Frontal cortex (tissue), 4 donors: ENCODE results near the gene SCCPDH. TPM values are rescaled to one million over a fixed set of nuclear protein-coding genes. Genes with fewer than 3 reads are reported as not detected.
A peak's percentile ranks its signal among the peaks of the same experiment; 100 is the strongest.
"Not testable (repeated sequence)": the region's sequence is repeated elsewhere in the genome, so short reads cannot be mapped to it uniquely, and the experiment has no call there.

Experiments
- DNase-seq, 2 donors: peaks; one replicate each; pipeline ENCODE4 v3.0.0; 2012; ENCODE audit warnings: low spot score in 2 of 2
- FAIRE-seq: peaks from 2 replicates; lab custom pipeline; 2012; peaks lifted over from hg19 to GRCh38; lab: Jason Lieb, UNC
- total RNA-seq: library from RNA; depleted of rRNA; stranded (reverse); fragments of >200 nt; gene quantifications from one replicate; pipeline ENCODE4 v1.2.3, GENCODE V29; 2014
- donor health status: control.
- donor health status: control.
- donor health status: control.

Gene SCCPDH
- total RNA-seq, 1 donor from 2014 or later, result 79.9 TPM

DNA sequence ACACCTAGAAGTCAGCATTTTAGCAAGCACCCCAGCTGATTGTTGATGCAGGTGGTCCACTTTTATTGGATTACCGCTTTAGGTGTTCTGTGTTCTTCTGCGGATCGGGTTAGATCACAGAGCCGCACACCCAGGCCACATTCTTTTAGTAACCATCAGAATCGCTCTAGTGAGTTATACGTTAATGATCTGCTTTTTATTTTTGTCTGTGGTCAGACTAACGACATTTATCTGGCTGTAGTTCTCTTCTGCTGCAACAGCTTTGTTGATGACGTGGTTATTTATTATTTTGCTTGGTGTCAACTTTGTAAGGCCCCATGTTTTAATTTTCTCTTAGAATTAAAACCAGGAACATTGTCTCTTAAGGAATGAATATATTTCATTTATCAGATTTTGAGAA lies 18.2 kb downstream of the SCCPDH start:
- DNase-seq (no peak), FAIRE-seq (no peak)

DNA sequence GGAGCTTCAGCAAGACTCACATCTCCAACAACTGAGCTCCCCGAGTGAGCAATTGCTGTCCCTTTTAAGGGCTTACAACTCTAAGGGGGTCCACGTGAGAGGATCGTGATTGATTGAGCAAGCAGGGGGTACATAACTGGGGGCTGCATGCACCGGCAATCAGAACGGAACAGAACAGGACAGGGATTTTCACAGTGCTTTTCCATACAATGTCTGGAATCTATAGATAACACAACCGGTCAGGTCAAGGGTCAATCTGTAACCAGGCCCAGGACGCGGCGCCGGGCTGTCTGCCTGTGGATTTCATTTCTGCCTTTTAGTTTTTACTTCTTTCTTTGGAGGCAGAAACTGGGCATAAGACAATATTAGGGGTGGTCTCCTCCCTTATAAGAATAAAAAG lies 21.9 kb downstream of the SCCPDH start:
- not testable (repeated sequence) for FAIRE-seq, DNase-seq

DNA sequence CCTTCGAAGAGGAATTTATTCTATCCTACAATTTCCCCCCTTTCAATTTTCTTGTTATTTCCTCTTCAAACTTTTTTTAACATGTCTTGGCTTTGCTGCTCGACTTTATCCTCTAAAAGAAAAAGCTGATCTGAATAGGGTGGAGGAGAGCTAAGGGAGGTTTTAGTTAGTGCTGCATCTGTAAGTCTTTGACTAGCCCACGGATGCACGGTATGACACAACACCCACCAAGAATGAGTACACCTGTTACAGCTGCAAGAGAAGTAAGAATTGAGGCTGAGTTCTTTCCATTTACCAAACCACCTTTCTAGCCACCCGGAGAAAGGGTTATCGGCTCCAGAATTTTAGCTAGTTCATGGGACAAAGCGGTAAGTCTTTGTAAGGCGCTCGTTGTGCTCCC lies 23.8 kb downstream of the SCCPDH start:
- FAIRE-seq (no peak), DNase-seq (no peak)

DNA sequence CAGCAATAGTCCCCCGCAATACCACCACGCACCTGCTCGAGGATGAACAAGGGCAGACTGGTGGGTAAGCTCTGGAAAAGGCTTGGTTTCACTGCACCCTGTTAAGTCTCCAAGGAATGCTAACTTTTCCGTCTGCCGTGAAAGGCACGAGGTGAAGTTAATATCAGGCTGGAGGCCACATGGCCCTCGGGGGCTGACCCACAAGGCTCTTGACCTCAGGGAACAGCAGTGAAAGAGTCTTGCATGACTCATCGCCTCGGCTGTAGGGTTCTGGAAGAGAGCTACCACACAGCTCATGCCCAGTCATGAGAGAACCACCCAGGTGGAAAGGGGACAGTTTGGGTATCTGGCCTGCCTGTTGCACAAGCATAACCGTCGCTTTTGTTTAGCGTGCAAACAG lies 24.7 kb downstream of the SCCPDH start:
- FAIRE-seq, result no peak
- no peak for DNase-seq

DNA sequence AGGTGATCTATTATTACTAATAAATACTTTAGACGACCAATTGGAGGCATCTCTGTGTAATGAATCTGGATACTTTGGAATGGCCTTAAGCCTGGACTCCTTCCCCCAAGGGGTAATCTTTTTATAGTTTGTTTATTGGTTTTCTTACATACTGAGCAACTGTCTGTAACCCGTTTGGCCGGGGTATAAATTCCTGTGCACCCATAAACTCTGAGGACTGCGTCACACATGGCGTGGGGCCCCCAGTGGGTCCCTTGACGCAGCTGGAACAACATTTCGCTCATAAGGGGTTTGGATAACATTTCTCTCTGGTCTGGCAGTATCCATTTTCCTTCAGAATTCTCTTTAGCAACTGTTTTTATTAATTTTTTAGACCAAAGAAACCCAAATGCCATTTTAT lies 26.5 kb downstream of the SCCPDH start:
- FAIRE-seq, result no peak
- no peak for DNase-seq

DNA sequence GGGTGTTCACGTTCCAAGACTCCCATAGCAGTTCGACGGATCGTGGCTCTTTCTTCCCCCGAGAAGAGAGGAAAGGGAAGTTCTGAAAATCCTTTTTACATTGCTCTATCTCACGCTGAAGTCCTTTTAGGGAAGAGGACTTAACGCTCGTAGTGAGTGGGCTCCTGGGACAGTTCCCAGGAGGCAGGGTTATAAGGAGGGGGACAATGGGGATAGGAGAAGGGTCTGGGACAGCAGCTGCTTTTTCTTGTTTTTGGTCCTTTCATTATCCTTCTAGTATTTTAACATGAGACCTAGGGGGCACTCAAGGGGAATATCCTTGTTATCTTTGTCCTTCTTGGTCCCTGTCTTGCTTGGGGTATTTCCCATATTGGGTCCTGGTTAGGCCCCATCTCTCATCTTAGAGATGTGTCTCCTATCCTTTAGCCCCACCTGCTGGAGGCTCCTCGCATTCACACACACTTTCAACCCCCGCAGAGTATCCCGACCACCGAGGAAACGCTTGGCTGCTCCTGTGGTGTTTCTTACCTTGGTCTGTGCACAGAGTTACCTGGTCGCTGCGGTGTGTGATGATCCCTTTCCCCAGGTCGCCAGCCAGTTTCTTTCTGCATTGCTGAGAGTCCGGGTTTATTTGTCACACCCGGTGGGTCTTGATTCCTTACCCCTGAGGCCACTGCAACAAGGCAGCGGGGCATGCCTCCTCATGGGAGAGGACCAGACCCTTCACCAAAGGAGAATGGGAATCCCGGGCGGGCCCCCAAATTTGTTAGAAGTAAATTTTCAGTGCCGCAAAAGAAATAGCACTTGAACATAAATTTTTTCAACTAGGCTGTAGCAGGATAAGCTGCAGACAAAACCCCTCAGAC lies 29.7 kb downstream of the SCCPDH start:
- no peak for FAIRE-seq
- DNase-seq, result peak in 1 of 2 donors; percentile 36

DNA sequence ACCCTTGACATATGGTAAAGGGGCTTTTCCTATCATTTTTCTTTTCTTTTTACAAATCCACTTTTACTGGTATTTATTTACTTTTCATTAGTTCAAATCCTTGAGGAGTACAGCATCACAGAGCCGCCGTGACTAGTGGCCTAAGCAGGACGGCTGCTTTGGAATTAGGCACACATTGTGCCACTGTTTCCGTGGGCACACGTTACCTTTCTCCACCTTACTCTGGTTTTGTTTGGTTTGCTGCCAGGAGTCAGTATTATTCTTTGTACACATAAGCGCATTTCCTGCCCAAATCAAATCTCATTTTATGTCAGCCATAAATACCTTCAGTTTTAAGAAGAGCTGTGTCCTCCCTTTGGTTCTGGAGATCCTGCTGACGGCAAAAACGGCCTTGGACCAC lies 31.2 kb downstream of the SCCPDH start:
- FAIRE-seq (no peak), DNase-seq (no peak)

DNA sequence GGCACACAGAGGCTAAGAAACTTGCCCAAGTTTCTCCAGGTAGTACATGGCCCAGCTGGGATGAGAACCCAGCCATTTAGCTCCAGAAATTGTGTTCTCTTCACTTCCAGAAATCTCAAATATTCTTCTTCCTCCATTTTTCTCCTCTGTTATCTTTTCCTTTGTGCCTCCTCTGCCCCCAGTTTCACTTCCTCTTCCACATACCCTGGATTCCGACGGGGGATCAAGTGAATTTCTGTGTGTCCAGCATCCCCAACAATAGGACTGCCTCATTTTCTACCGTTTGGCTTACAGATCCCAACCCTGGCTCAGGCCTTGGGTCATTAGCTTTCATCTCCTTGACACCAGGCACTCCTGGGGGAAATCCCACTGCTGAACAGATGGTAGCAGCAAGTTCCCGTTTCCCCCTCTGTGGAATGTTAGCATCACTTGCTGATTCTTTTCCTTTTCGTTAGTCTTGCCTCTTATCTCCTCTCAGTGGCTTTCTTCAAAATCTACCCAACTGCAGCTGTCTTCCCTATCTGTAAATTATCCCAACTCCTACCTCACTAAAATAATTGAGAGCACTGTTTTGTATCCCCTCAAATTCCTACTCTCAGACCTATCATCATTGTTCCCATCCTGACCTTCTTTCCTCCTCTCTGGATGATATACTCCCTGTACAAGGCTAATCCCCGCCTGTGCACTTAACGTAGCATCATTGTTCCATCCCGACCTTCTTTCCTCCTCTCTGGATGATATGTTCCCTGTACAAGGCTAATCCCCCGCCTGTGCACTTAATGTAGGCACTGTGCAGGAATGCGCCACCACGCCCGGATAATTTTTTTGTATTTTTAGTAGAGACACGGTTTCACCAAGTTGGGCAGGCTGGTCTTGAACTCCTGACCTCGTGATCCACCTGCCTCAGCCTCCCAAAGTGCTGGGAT lies 36.5 kb downstream of the SCCPDH start:
- FAIRE-seq (no peak), DNase-seq (no peak)

DNA sequence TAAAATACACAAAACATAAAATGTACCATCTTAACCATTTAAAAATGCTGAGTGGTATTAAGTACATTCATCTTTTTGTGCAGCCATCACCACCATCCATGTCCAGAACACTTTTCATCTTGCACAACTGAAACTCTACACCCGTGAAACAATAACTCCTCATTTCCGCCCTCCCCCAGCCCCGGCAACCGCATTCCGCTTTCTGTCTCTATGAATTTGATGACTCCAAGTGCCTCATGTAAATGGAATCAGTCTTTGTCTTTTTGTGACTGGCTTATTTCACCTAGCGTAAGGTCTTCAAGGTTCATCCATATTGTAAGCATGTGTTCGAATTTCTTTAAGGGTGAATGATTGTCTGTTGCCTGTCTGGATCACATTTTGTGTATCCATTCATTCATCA lies 37.2 kb downstream of the SCCPDH start:
- FAIRE-seq (no peak), DNase-seq (no peak)

DNA sequence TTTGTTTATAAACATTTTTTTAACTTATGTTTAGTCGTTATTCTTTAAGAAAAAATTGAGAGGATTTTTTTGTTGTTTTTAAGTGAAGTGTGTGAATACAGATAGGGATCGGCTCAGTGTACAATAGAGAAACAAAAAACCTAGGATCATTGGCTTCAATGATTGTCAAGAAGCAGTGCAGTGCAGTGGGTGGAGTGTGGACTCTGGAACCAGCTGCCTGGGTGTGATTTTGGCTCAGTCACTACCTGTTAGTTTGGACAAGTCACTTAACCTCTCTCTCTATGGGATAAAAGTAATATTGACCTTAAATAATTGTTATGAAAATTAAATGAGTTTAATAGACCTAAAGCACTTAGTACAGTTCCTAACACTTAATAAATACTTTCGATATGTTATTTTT lies 41.3 kb downstream of the SCCPDH start:
- FAIRE-seq, result no peak
- DNase-seq, result no peak

DNA sequence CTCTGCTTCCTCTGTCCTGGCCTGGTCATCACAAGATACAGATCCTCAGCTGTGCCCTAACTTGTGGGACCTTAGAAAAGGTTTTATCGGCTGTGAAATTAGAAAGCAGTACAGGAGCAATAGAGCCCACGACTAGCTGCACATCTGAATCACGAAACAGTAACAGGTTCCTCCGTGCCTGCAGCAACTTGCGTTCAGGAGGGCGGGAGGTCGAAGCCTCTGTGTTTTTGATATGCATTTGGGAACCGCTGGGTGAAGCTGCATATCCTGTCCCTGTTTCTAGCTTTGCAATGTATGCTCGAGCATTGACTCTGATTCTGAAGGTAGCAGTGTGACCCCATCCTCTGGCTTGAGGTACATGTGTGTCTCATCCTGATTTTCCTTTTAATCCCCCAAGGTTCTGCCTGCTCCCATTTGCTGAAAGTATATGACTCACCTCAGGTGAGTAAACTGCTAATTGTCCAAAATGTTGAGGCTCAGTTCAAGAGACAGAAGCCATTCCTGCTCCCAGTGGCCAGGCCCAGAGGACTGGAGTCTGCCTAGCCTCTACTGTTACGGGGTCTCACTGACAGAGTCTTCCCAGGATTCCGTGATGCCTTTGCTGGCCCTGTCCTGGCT lies 44.3 kb downstream of the SCCPDH start:
- DNase-seq, result no peak
- no peak for FAIRE-seq

DNA sequence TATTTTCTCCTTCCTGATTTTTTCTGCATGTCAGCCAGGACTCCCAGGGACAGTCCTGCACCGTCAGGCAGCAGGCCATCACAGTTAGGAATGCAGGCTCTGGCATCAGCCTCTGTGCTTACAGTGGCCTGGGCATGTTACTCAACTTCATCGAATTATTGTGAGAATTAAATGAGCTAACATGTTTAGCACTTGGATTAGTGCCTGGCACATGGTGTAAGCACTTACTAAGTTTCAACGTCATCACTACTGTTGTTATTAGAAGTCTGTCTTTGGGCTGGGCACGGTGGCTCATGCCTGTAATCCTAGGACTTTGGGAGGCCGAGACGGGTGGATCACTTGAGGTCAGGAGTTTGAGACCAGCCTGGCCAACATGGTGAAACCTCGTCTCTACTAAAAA lies 45.1 kb downstream of the SCCPDH start:
- FAIRE-seq (no peak), DNase-seq (no peak)

DNA sequence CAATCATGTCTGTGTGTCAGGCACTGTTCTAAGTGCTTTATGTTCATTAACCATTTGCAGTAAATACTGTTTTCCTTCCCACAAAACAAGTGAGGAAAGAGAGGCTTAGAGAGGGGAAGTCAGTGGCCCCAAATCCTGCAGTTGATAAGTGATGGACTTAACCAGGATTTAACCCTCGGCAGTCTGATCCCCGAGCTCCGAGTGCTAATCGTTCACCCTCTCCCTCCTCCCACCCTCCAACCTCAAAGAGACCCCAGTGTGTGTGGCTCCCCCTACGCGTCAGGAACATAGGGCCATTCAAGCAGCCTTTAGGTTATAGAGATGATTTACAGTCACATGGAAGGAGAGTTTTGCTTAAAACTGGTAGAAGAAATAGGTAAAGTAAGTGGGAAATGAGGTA lies 47.2 kb downstream of the SCCPDH start:
- DNase-seq (no peak), FAIRE-seq (no peak)

DNA sequence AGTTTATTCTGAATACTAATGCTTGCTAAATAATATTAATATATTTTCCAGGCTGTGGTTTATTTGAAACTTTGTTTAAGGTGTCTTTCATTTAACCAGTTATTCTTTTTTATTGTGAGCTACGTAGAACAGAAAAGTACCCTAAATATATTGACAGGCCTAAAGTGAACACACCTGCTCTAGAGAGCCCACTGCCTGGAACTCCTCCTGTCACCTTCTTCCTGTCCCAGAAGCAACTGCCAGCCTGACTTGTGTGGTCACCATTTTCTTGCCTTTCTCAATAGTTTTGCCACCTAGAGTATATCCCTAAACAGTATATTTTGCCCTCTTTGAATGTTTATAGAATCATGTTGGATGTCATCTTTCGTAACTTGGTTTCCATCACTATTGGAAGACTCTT lies 48.5 kb downstream of the SCCPDH start:
- FAIRE-seq (no peak), DNase-seq (no peak)

DNA sequence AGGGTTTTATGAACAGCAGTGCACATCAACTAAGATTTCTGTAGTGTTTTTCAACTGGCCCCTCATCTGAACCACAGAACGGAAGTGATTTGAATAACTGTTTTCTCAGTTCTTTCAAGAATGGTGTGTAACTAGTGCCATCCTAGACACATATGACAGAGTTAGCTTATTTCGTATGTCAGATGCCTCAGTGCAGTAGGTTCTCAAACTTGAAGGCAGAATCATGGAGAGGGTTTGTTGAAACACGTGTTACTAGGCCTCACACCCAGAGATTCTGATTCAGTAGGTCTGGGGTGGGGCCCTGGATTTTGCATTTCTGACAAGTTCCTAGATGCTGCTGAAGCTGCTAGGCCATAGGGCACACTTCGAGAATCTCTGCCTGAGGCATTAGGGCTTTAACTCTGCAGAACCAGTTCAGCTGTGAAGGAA lies 49.0 kb downstream of the SCCPDH start:
- FAIRE-seq (no peak), DNase-seq (no peak)

DNA sequence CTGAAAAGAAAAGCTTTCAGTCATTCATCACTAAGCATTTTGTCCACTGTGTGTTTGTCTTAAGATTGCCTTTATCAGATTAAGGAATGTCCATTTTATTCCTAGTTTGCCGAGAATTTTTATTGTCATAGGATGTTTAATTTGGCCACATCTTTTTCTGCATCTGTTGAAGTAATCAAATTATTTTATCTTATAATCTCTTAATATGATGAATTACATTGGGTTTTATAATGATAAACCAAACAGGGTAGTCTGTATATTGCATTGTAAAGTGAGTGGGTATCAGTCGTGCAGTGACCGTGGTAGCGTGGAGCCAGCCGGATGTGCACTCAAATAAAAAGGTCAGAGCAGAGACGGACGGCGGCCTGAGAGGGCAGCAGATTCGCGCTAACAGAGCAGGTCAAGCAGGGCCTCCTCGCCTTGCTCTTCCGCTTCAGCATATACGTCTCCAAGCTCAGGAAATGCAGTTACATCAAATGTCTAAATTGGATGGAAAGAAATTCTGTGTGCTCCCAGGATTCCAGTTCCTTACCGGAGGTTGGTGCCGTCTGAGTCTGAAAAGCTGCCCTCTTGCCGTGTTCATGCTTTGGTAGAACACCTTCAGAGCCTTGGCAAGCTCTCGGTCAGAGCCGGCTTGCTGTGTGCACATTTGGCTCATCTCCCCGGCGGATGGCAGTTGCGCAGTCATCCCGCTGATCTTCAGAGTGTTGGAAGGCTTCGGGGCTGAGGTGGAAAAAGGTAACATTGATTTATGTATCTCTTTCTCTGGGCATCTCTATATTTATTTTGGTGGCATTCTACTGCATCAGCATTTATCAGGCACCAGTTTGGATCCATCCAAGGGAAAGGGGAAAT lies 51.5 kb downstream of the SCCPDH start:
- DNase-seq, result no peak
- no peak for FAIRE-seq

DNA sequence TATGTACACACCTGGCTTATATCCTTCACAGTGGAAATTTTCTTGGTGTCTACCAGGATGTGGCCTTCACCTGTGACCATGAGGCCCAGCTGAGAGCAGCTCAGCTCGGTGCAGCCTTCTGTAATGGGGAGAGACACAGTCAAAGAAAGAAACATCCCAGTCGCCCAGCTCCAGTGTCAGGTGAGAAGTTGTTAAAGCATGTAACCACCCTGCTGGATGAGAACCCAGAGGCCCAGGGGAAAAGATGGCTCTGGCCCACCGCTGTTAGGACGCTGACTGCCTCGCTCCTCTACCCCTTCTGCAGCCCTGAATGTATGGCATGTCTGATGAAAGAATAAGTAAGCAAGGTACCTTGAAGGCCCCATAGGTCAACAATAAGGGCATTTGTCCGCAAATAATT lies 52.7 kb downstream of the SCCPDH start:
- FAIRE-seq (no peak), DNase-seq (no peak)

DNA sequence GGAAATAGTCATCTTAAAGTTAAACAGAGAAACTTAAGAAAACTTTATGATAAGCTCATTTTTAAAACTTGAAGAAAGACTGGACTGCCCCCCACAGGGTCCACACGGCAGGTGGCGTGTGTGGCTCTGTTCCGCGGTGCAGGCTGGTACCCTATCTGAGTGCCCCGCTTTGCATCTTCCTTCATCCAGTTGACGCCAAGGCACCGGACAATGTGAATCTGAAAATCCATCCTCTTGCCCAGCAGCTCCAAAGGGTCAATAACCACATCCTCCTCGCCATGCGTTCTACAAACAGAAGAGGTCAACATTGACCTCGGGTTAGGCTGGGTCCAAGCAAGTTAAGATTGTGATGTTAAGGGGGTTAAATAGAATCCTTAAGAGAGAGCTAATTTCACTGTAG lies 54.5 kb downstream of the SCCPDH start:
- FAIRE-seq (no peak), DNase-seq (no peak)

DNA sequence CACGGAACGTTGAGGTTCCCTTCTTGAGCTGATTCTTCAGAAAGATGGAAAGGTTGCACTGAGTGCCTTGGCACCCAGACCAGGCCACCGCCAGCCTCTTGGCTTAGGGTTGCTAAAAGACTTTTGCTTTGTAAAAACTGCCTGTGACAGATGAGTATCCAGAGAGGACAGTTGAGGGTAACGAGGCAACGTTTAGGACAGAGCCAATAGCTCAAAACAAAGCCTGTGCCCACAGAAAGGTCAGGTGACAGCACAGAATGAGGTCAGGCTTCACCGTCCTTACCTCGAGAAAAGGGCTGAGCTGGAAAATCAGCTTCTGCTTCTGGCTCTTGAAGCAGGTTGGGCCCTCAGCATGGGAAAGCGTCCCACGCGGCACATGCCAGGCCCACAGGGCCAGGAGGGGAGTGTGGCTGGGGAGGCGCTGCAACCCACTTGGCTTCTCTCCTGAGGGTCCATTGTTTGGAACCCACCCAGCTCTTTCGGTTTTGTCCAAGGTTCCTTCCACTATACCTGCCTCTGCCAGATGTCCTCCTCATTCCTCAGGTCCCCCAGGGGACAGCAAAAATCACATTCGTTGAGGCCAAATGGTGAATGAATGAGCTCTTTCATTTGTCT lies 55.5 kb downstream of the SCCPDH start:
- FAIRE-seq (no peak), DNase-seq (no peak)
